Measurements from ENCODE around the gene GCSH. TPM values are rescaled to one million over a fixed set of nuclear protein-coding genes. Genes with fewer than 3 reads are reported as not detected.

The GCSH gene
- total and polyA plus RNA-seq, 2 of the 13 experiments (the other 11 are each of a cell fraction or from before 2014, with no cell fraction given): 35.9 to 103 TPM

DNA sequence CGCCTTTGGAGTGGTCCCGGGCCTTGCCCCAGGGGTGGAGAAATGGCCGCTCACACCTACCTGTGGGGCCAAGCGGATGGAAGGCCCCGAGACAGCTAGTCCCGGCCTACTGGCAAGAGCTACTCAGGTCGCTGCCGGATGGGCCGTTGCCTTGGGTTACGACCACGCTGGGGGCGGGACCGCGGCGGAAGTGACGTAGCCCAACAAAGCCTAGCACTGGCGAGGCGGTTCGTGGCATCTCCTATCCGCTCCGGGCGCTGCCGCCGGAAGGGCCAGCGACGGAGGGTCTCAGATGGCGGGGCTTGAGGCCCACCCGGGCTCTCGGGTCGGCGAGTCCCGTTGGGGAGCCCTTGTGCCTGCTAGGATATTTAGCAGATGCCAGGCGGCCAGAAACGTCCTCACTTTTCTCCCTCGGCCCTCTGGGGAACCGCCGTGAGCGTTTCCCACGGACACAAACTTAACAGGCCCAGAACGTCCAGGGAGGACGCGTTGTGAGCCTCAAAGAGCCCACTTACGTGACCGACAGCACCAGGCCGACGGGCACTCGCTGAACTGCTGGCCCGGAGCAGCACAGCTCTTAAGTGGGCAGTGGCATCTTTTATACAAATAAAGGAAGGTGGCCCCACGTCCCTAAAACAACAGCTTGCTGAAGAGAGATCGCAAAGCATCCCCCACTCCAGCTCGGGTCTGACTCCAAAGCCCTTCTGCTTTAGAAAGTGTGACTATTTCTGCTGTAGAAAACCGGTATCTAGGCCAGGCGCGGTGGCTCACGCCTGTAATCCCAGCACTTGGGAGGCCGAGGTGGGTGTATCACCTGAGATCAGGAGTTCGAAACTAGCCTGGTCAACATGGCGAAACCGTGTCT lies 18.9 kb downstream of the GCSH start, which contains the start of gene C16orf46 (continued):
- TF ChIP-seq ZNF878 (CRISPR knock-in tag; IDR thresholded peaks at IDR 0.05) (no peak), NBN (conservative IDR thresholded peaks at IDR 0.05) (no peak), KDM2A (CRISPR knock-in tag; IDR thresholded peaks at IDR 0.05; ENCODE audit: borderline replicate concordance, low read depth) (peak; percentile 99), ONECUT2 (CRISPR knock-in tag; IDR thresholded peaks at IDR 0.05) (no peak; the same call in 1 of the 2 replicates), ZNF101 (CRISPR knock-in tag; IDR thresholded peaks at IDR 0.05; ENCODE audit: borderline replicate concordance, low read depth) (no peak), DNMT3B (CRISPR knock-in tag; conservative IDR thresholded peaks at IDR 0.05) (no peak), PAF1 (CRISPR knock-in tag; IDR thresholded peaks at IDR 0.05) (no peak), ZNF430 (CRISPR knock-in tag; IDR thresholded peaks at IDR 0.05) (peak; percentile 89), ZNF496 (CRISPR knock-in tag; IDR thresholded peaks at IDR 0.05; ENCODE audit: insufficient replicate concordance) (no peak), RXRB (CRISPR knock-in tag; IDR thresholded peaks at IDR 0.05; ENCODE audit: borderline replicate concordance) (peak; percentile 41), LCORL (IDR thresholded peaks at IDR 0.05) (no peak), LCORL (CRISPR knock-in tag; IDR thresholded peaks at IDR 0.05) (peak; percentile 39), ZNF605 (CRISPR knock-in tag; IDR thresholded peaks at IDR 0.05) (peak; percentile 19), ZNF484 (CRISPR knock-in tag; IDR thresholded peaks at IDR 0.05; ENCODE audit: borderline replicate concordance, low read depth) (no peak)
- TF ChIP-seq, protein P1, sequence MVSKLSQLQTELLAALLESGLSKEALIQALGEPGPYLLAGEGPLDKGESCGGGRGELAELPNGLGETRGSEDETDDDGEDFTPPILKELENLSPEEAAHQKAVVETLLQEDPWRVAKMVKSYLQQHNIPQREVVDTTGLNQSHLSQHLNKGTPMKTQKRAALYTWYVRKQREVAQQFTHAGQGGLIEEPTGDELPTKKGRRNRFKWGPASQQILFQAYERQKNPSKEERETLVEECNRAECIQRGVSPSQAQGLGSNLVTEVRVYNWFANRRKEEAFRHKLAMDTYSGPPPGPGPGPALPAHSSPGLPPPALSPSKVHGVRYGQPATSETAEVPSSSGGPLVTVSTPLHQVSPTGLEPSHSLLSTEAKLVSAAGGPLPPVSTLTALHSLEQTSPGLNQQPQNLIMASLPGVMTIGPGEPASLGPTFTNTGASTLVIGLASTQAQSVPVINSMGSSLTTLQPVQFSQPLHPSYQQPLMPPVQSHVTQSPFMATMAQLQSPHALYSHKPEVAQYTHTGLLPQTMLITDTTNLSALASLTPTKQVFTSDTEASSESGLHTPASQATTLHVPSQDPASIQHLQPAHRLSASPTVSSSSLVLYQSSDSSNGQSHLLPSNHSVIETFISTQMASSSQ (IDR thresholded peaks at IDR 0.05; ENCODE audit: low read depth): no peak
- TF ChIP-seq, protein P1 (CRISPR knock-in tag; IDR thresholded peaks at IDR 0.05; ENCODE audit: borderline replicate concordance): no peak; the same call in 1 of the 2 replicates
- TF ChIP-seq, protein P2, sequence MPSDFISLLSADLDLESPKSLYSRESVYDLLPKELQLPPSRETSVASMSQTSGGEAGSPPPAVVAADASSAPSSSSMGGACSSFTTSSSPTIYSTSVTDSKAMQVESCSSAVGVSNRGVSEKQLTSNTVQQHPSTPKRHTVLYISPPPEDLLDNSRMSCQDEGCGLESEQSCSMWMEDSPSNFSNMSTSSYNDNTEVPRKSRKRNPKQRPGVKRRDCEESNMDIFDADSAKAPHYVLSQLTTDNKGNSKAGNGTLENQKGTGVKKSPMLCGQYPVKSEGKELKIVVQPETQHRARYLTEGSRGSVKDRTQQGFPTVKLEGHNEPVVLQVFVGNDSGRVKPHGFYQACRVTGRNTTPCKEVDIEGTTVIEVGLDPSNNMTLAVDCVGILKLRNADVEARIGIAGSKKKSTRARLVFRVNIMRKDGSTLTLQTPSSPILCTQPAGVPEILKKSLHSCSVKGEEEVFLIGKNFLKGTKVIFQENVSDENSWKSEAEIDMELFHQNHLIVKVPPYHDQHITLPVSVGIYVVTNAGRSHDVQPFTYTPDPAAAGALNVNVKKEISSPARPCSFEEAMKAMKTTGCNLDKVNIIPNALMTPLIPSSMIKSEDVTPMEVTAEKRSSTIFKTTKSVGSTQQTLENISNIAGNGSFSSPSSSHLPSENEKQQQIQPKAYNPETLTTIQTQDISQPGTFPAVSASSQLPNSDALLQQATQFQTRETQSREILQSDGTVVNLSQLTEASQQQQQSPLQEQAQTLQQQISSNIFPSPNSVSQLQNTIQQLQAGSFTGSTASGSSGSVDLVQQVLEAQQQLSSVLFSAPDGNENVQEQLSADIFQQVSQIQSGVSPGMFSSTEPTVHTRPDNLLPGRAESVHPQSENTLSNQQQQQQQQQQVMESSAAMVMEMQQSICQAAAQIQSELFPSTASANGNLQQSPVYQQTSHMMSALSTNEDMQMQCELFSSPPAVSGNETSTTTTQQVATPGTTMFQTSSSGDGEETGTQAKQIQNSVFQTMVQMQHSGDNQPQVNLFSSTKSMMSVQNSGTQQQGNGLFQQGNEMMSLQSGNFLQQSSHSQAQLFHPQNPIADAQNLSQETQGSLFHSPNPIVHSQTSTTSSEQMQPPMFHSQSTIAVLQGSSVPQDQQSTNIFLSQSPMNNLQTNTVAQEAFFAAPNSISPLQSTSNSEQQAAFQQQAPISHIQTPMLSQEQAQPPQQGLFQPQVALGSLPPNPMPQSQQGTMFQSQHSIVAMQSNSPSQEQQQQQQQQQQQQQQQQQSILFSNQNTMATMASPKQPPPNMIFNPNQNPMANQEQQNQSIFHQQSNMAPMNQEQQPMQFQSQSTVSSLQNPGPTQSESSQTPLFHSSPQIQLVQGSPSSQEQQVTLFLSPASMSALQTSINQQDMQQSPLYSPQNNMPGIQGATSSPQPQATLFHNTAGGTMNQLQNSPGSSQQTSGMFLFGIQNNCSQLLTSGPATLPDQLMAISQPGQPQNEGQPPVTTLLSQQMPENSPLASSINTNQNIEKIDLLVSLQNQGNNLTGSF (CRISPR knock-in tag; IDR thresholded peaks at IDR 0.05): peak; percentile 85
- TF ChIP-seq, protein P3, sequence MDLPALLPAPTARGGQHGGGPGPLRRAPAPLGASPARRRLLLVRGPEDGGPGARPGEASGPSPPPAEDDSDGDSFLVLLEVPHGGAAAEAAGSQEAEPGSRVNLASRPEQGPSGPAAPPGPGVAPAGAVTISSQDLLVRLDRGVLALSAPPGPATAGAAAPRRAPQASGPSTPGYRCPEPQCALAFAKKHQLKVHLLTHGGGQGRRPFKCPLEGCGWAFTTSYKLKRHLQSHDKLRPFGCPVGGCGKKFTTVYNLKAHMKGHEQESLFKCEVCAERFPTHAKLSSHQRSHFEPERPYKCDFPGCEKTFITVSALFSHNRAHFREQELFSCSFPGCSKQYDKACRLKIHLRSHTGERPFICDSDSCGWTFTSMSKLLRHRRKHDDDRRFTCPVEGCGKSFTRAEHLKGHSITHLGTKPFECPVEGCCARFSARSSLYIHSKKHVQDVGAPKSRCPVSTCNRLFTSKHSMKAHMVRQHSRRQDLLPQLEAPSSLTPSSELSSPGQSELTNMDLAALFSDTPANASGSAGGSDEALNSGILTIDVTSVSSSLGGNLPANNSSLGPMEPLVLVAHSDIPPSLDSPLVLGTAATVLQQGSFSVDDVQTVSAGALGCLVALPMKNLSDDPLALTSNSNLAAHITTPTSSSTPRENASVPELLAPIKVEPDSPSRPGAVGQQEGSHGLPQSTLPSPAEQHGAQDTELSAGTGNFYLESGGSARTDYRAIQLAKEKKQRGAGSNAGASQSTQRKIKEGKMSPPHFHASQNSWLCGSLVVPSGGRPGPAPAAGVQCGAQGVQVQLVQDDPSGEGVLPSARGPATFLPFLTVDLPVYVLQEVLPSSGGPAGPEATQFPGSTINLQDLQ (CRISPR knock-in tag; IDR thresholded peaks at IDR 0.05): peak; percentile 51; the same call in 1 of the 2 replicates
